H1 (cell line): Measurements from ENCODE around the gene MAPK1. TPM values are rescaled to one million over a fixed set of nuclear protein-coding genes. Genes with fewer than 3 reads are reported as not detected.

ENCODE experiments used
- CTCF ChIA-PET: fragments of 300-600 bp; sonication (Branson Sonifier 250); formaldehyde crosslinking; loops from one replicate; lab custom pipeline; 2021; ENCODE audit not compliant: partially characterized antibody; lab: Charles Lee
- POLR2A ChIA-PET: fragments of 300-600 bp; sonication (Branson Sonifier 250); formaldehyde crosslinking; loops from one replicate; lab custom pipeline; 2021; ENCODE audit warnings: inconsistent platforms; ENCODE audit not compliant: partially characterized antibody; lab: Charles Lee
- DNase-seq, 2 experiments: peaks; one replicate each; pipeline versions ENCODE4 v3.0.0 to v3.0.0-alpha.2; 2010 to 2022; ENCODE audit warnings: low spot score in 2 of 2, low read depth in 1 of 2, mixed read lengths in 1 of 2
- FAIRE-seq: peaks from 2 replicates; lab custom pipeline; 2011; peaks lifted over from hg19 to GRCh38; lab: Jason Lieb, UNC
- H2AFZ ChIP-seq: 2 replicates; pipeline ENCODE4 v1.8.1; 2012; ENCODE audit warnings: low read length, inconsistent platforms
- H2AK5ac ChIP-seq: 2 replicates; pipeline ENCODE4 v1.6.1; 2013; ENCODE audit warnings: low read depth, low read length
- H2BK120ac ChIP-seq: replicated peaks from 2 replicates; pipeline ENCODE3; 2013; ENCODE audit warnings: low read depth, low read length, inconsistent platforms
- H2BK12ac ChIP-seq: 2 replicates; pipeline ENCODE4 v1.6.1; 2013; ENCODE audit warnings: low read depth, low read length
- H2BK15ac ChIP-seq: 2 replicates; pipeline ENCODE4 v1.6.1; 2013; ENCODE audit warnings: low read length
- H2BK20ac ChIP-seq: 2 replicates; pipeline ENCODE4 v1.6.1; 2013; ENCODE audit warnings: low read length
- H2BK5ac ChIP-seq: 2 replicates; pipeline ENCODE4 v1.6.1; 2013; ENCODE audit warnings: low read depth, low read length
- H3K14ac ChIP-seq: 2 replicates; pipeline ENCODE4 v1.6.1; 2013; ENCODE audit warnings: inconsistent platforms; ENCODE audit not compliant: insufficient read length
- H3K18ac ChIP-seq: 2 replicates; pipeline ENCODE4 v1.6.1; 2013; ENCODE audit warnings: low read length; ENCODE audit errors: extremely low read depth
- H3K23ac ChIP-seq: 2 replicates; pipeline ENCODE4 v1.6.1; 2013; ENCODE audit warnings: inconsistent platforms; ENCODE audit not compliant: insufficient read length
- H3K23me2 ChIP-seq: 2 replicates; pipeline ENCODE4 v1.6.1; 2013; ENCODE audit warnings: low read depth, low read length
- H3K27ac ChIP-seq: 2 replicates; pipeline ENCODE4 v1.6.1; 2011; ENCODE audit warnings: low read depth, low read length, inconsistent platforms
- H3K27me3 ChIP-seq, 4 experiments: replicated peaks in 1 of 4; 1 replicate in 1 of 4; 2 replicates in 3 of 4; pipeline versions ENCODE4 v1.6.1 to v1.8.1; 2011 to 2013; ENCODE audit warnings: low read length in 3 of 4, mild to moderate bottlenecking in 3 of 4, inconsistent platforms in 2 of 4, mixed read lengths in 2 of 4, moderate library complexity in 1 of 4; ENCODE audit not compliant: control insufficient read depth in 3 of 4, insufficient read depth in 3 of 4; ENCODE audit errors: extremely low read depth in 1 of 4
- H3K36me3 ChIP-seq, 4 experiments: 2 replicates each; pipeline versions ENCODE4 v1.6.1 to v1.8.1; 2011 to 2013; ENCODE audit warnings: mild to moderate bottlenecking in 4 of 4, low read length in 3 of 4, moderate library complexity in 2 of 4, control low read depth in 1 of 4, inconsistent platforms in 1 of 4; ENCODE audit not compliant: insufficient read depth in 4 of 4, control insufficient read depth in 2 of 4
- H3K4ac ChIP-seq: replicated peaks from 2 replicates; pipeline ENCODE3; 2013; ENCODE audit warnings: low read length, low read depth, mixed read lengths, inconsistent platforms; ENCODE audit not compliant: insufficient read length
- H3K4me1 ChIP-seq, 4 experiments: replicated peaks in 1 of 4; 1 replicate in 1 of 4; 2 replicates in 3 of 4; pipeline versions ENCODE4 v1.6.1 to v1.8.1; 2011 to 2013; ENCODE audit warnings: low read length in 3 of 4, inconsistent platforms in 2 of 4, mixed read lengths in 1 of 4; ENCODE audit not compliant: insufficient read depth in 4 of 4, control insufficient read depth in 3 of 4
- H3K4me2 ChIP-seq, 2 experiments: 2 replicates each; pipeline versions ENCODE4 v1.6.1 to v1.8.1; 2011 to 2013; ENCODE audit warnings: low read depth in 2 of 2, low read length in 2 of 2, control low read depth in 1 of 2, inconsistent platforms in 1 of 2, mild to moderate bottlenecking in 1 of 2; ENCODE audit not compliant: insufficient read depth in 1 of 2
- H3K4me3 ChIP-seq, 4 experiments: fragments of 200-600, 300-600 bp in 1 of 4; sonication (generic), shearing (Covaris generic), sonication (Bioruptor Twin) in 1 of 4; 2 replicates each; pipeline versions ENCODE4 v1.5.1 to v1.8.1; 2011 to 2016; ENCODE audit warnings: low read length in 4 of 4, low read depth in 3 of 4, control low read depth in 2 of 4, inconsistent platforms in 2 of 4, mild to moderate bottlenecking in 2 of 4, mixed read lengths in 1 of 4, moderate library complexity in 1 of 4; ENCODE audit not compliant: insufficient read depth in 2 of 4; ENCODE audit errors: extremely low read depth in 1 of 4
- H3K56ac ChIP-seq: replicated peaks from 2 replicates; pipeline ENCODE3; 2013; ENCODE audit warnings: low read depth, mild to moderate bottlenecking, mixed read lengths, low read length, inconsistent platforms; ENCODE audit not compliant: insufficient read length
- H3K79me1 ChIP-seq: 2 replicates; pipeline ENCODE4 v1.6.1; 2013; ENCODE audit warnings: low read depth, low read length, control low read depth
- H3K79me2 ChIP-seq, 2 experiments: 2 replicates each; pipeline versions ENCODE4 v1.6.1 to v1.8.1; 2012 to 2013; ENCODE audit warnings: low read length in 2 of 2, mild to moderate bottlenecking in 2 of 2, inconsistent platforms in 1 of 2; ENCODE audit not compliant: insufficient read depth in 2 of 2, control insufficient read depth in 1 of 2
- H3K9ac ChIP-seq, 4 experiments: replicated peaks in 1 of 4; 1 replicate in 1 of 4; 2 replicates in 3 of 4; pipeline versions ENCODE4 v1.6.1 to v1.8.1; 2011 to 2013; ENCODE audit warnings: low read depth in 3 of 4, low read length in 3 of 4, control low read depth in 2 of 4, mild to moderate bottlenecking in 2 of 4, moderate library complexity in 2 of 4, inconsistent platforms in 1 of 4; ENCODE audit errors: extremely low read depth in 1 of 4
- H3K9me3 ChIP-seq, 2 experiments: 2 replicates each; pipeline versions ENCODE4 v1.6.1 to v1.8.1; 2012 to 2013; ENCODE audit warnings: mild to moderate bottlenecking in 2 of 2, moderate library complexity in 2 of 2, control low read depth in 1 of 2, inconsistent platforms in 1 of 2, low read depth in 1 of 2, low read length in 1 of 2, mixed read lengths in 1 of 2; ENCODE audit not compliant: insufficient read depth in 2 of 2
- H4K20me1 ChIP-seq, 2 experiments: replicated peaks in 1 of 2; 2 replicates each; pipeline versions ENCODE3 to v1.8.1; 2011 to 2013; ENCODE audit warnings: inconsistent platforms in 2 of 2, low read length in 2 of 2, mild to moderate bottlenecking in 1 of 2; ENCODE audit not compliant: insufficient read depth in 2 of 2, control insufficient read depth in 1 of 2
- H4K5ac ChIP-seq: 2 replicates; pipeline ENCODE4 v1.6.1; 2013; ENCODE audit warnings: low read length, low read depth, mixed read lengths, inconsistent platforms; ENCODE audit not compliant: insufficient read length
- H4K8ac ChIP-seq: 2 replicates; pipeline ENCODE4 v1.8.0; 2013; ENCODE audit warnings: mild to moderate bottlenecking, moderate library complexity, low read length, inconsistent platforms; ENCODE audit not compliant: insufficient read depth; ENCODE audit errors: extremely low read depth
- H4K91ac ChIP-seq: replicated peaks from 2 replicates; pipeline ENCODE3; 2013; ENCODE audit warnings: low read length, mixed read lengths, inconsistent platforms; ENCODE audit not compliant: insufficient read length
- WGBS, 2 experiments: shearing (Covaris generic) in 1 of 2; methylation state at CpG; one replicate each; pipeline versions ENCODE4 v1.1.6 to v1.1.7; 2013 to 2015; ENCODE audit warnings: low lambda C conversion rate in 2 of 2, mixed read lengths in 2 of 2, inconsistent platforms in 1 of 2, low coverage in 1 of 2, missing lambda C conversion rate in 1 of 2; ENCODE audit not compliant: insufficient replicate concordance in 2 of 2, insufficient coverage in 1 of 2, insufficient read length in 1 of 2; ENCODE audit errors: extremely low coverage in 1 of 2, missing lambda C conversion rate in 1 of 2; 5-methylcytosine and 5-hydroxymethylcytosine counted together
- polyA plus RNA-seq, 7 experiments: library from polyadenylated mRNA; depleted of rRNA in 3 of 7; stranded (reverse) in 5 of 7; unstranded in 2 of 7; fragments of >200 nt in 5 of 7; fragments of 200-250 nt in 2 of 7; gene quantifications; 1 replicate in 5 of 7; 2 replicates in 1 of 7; 4 replicates in 1 of 7; pipeline versions ENCODE4 v1.2.1 to v1.2.3, GENCODE V29; 2011 to 2013; ENCODE audit warnings: missing spikeins in 2 of 7, mixed read lengths in 2 of 7
- total RNA-seq: library from RNA; stranded (reverse); fragmentation: NEBNext Ultra II Directional; extraction: Animal tissue kit (Norgen Biotek cat#: 25700); gene quantifications from 2 replicates; pipeline ENCODE4 v1.2.1, GENCODE V29; 2021

Gene MAPK1
- total and polyA plus RNA-seq, 2 of the 8 experiments (the other 6 are each of a cell fraction or from before 2014, with no cell fraction given), result 28.1 to 101 TPM

DNA sequence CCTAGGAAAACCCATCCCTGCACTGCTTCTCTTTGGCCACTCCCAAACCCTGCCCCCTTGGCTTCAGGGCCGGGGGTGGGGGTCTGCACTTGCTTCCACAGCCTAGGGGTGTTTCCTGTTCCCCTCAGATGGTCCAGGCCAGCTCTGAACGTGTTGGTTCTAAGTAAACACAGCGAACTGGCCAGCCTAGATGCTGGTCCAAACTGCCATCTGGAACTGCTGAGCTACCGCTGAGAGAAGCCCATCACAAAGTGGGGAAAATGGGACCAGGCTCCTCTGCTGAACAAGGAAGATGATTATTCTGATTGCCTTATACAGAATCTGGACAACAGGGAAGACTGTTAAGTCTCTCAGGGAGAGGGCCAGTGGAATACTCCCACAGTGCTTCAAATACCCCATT, 108.4 kb downstream of the MAPK1 start:
- no peaks in the 10 kb centered on the region for H3K23me2 ChIP-seq
- FAIRE-seq, result no peak
- H3K23ac ChIP-seq, result no peak overlapping the region
- H4K91ac ChIP-seq, result no peak overlapping the region
- H2BK15ac ChIP-seq, result no peak overlapping the region
- H3K79me1 ChIP-seq, result no peaks in the 10 kb centered on the region; the same call in 1 of the 2 replicates
- no peak overlapping the region for H4K8ac ChIP-seq
- no peaks in the 10 kb centered on the region for H3K9me3 ChIP-seq
- no peak overlapping the region for H3K56ac ChIP-seq
- H3K4ac ChIP-seq, result no peak overlapping the region
- no peak overlapping the region for H2BK20ac ChIP-seq
- no peak overlapping the region for H2AFZ ChIP-seq
- 92% methylated on average over 4 of the region's 4 CpGs; no CpG with 5 or more reads in 1 of the 2 experiments for WGBS, 2 experiments
- H3K18ac ChIP-seq, result no peak overlapping the region
- no peaks in the 10 kb centered on the region for H3K27me3 ChIP-seq
- H2BK5ac ChIP-seq, result no peak overlapping the region
- H3K4me3 ChIP-seq, result no peak overlapping the region
- ChIA-PET POLR2A (interaction anchor here (1.4 kb wide), 1 partner anchor 24 kb away, joined by 3 read pairs; the partner anchor contains the start of gene YPEL1), CTCF (interaction anchor here (1.2 to 2.0 kb wide), 2 partner anchors 168 to 179 kb away, joined by 3 to 8 read pairs; no protein-coding TSS in a partner anchor)
- H3K4me2 ChIP-seq, result no peak overlapping the region
- no peak overlapping the region for H4K5ac ChIP-seq
- H2BK12ac ChIP-seq, result no peak overlapping the region
- H3K36me3 ChIP-seq, result peaks cover 8 to 30% (median 21%) of the 10 kb centered on the region in 4 experiments
- H2BK120ac ChIP-seq, result no peak overlapping the region
- H3K4me1 ChIP-seq, result no peaks in the 10 kb centered on the region; a peak in 1 of 7 replicates
- H3K9ac ChIP-seq, result no peak overlapping the region
- no peak overlapping the region for H3K14ac ChIP-seq
- no peaks in the 10 kb centered on the region for H3K79me2 ChIP-seq
- no peak for DNase-seq
- H2AK5ac ChIP-seq, result no peak overlapping the region
- H4K20me1 ChIP-seq, result peaks cover 4 to 7% of the 10 kb centered on the region in 2 experiments
- no peak overlapping the region for H3K27ac ChIP-seq
